GM12873 (cell line): ENCODE results near the gene RADIL.

Source experiments
- TF ChIP-seq, protein P1 (sequence below): IDR thresholded peaks from 2 replicates; pipeline ENCODE4 v1.5.1; 2012; ENCODE audit warnings: low read depth, mild to moderate bottlenecking, moderate library complexity, low read length, control low read depth; ENCODE audit not compliant: insufficient read depth; ENCODE audit errors: missing control alignments

RADIL gene

DNA sequence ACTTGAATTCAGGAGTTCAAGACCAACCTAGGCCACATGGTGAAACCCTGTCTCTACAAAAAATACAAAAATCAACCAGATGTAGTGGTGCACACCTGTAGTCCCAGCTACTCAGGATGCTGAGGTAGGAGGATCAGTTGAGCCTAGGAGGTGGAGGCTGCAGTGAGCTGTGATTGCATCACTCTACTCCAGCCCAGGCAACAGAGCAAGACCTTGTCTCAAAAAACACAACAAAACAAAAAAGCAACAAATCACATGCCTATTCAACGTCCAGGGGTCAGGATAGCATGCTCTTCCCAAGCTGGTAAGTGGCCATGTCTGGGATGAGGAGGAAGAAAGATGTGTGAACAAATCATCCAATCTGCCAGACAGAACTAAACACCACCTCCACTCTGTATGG is 6.2 kb upstream of the RADIL start:
- TF ChIP-seq, protein P1, sequence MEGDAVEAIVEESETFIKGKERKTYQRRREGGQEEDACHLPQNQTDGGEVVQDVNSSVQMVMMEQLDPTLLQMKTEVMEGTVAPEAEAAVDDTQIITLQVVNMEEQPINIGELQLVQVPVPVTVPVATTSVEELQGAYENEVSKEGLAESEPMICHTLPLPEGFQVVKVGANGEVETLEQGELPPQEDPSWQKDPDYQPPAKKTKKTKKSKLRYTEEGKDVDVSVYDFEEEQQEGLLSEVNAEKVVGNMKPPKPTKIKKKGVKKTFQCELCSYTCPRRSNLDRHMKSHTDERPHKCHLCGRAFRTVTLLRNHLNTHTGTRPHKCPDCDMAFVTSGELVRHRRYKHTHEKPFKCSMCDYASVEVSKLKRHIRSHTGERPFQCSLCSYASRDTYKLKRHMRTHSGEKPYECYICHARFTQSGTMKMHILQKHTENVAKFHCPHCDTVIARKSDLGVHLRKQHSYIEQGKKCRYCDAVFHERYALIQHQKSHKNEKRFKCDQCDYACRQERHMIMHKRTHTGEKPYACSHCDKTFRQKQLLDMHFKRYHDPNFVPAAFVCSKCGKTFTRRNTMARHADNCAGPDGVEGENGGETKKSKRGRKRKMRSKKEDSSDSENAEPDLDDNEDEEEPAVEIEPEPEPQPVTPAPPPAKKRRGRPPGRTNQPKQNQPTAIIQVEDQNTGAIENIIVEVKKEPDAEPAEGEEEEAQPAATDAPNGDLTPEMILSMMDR, result no peak

DNA sequence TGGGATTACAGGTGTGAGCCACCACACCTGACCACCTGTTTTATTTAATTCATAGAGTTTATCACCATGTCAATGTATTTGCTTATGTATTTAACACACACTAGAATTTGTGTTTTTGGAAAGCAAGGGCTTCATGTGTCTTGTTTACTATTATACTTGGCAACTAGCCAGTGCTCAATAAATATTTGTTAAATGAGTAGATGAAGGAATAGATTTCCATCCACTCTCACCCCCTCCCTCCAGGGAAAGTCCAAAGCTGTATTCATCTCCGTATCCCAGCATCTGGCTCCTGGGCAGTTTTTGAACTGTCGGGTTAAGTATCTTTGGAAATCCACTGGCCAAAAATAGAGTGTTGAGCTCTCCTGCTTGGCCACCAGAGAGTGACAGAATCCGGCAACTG is 4.6 kb upstream of the RADIL start:
- TF ChIP-seq, protein P1, result no peak

DNA sequence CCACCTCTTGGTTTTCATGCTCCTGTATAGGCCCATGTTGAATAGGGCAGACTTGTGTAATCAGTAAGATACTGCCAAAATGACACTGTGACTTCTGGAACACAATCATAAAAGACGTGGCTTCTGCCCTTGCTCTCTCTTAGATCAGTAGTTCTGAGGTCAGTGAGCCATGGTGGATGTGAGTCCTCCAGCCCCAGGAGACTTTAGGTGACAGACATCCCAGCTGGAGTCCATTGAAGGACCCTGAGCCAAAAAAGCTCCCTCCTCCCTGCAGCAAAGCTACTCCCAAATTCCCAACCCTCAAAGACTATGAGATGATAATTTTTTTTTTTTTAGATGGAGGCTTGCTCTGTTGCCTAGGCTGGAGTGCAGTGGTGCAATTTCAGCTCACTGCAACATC is 3.2 kb upstream of the RADIL start:
- TF ChIP-seq, protein P1, result no peak

DNA sequence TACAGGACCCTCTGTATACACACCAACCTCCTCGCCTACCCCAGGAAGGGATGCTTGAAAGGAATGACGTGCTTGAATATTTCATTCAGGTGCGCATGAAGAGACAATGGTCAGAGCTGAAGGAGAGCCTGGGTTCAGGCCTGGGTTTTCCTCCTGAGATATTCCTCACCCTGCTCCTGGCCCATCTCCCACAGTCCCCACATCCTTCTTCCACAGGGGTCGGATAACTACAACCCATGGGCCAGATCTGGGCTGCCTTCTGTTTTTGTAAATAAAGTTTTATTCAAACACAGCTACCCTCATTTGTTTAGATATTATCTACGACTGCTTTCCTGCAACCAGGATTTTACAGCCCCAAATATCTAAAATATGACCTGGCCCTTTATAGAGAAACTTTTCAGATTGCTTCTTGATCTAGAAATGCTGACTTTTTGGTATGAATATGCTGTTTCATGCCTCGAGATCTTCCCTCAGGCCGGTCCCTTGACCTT is 1.8 kb upstream of the RADIL start:
- TF ChIP-seq, protein P1, result no peak

DNA sequence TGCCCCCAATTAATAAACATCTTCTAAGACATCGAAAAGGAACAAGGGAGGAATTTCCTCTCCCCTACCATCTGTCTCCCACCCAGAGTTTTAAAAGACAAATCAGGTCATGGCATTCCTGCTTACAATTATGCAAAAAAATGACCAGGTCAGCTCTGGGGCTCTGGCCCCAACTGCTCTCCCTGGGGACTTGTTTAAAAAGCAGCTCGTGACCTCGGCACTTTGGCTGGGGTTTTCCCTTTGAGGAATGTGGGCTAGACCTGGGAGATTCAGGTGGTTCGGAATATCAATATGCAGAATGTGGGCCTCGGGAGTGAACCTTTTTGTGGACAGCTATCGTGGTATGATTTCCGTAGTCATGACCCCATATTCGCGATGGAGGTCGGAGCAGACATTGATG is 648 bp upstream of the RADIL start:
- TF ChIP-seq, protein P1, result no peak

DNA sequence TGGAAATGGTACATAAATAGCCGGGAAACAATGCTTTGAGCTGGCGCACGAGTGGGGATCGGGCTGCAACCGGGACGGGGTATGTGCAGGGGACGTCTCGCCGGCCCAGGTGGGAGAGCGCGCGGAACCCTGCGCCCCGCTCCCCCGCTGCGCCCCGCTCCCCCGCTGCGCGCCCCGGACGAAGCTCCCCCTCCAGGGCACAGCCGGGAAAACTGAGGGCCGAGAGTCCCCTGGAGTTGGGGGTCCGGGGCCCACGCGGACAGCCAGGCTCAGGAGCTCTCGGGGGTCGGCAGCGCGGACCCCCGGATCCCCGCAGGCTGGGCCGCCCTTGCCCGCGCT is 514 bp downstream of the RADIL start:
- TF ChIP-seq, protein P1, result no peak

DNA sequence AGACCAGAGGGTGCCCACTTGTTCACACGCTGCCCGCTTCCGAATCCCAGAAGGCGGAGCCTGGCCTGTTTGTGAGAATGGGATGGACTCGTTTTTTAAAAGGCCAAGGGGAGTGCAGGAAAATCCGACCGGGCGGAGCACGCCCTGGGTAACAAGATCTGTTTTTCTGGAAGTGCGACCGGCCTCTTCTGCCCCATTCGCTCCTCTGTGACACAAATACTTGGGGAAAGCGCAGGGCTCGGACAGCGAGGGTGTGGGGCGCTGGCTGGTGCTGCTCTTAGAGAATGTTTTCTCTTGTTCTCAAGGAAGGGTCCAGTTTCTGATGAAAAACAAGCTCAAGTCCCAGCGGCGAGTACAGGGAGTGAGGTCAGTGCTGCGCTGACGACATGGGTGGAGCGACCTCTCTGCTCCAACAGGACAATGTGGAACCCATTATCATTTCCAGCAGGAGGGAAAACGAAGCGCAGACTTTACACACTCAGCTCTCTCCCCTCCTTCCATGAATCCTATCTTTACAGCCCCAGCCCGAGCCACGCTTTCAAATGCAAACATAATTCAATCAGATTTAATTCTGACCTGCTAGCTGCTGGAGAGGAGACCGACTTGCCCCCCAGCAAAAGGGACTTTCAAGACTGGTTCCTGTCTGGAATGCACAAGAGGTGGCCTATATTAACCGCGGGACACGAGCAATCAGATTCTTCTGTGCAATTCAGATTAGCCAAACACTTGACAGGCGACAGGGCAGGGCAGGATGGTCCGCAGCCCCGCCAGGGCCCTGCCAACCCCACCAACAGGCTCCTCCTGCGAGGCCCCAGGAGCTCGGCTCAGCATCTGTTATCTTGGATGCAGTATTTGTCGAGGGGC is 1.1 kb downstream of the RADIL start:
- TF ChIP-seq, protein P1, result no peak
